GM12891 (cell line): Measurements from ENCODE around the gene EDEM1.

ENCODE experiments used
- DNase-seq: peaks from one replicate; pipeline ENCODE4 v3.0.0; 2011; ENCODE audit warnings: low spot score; ENCODE audit not compliant: insufficient read length
- FAIRE-seq: peaks from 2 replicates; lab custom pipeline; 2011; peaks lifted over from hg19 to GRCh38; lab: Jason Lieb, UNC
- PAX5 ChIP-seq: IDR thresholded peaks from 2 replicates; pipeline ENCODE4 v1.6.1; 2011; ENCODE audit warnings: low read length, moderate library complexity, mild to moderate bottlenecking; ENCODE audit not compliant: insufficient read depth, severe bottlenecking
- POLR2A ChIP-seq: IDR thresholded peaks from 2 replicates; pipeline ENCODE4 v1.6.1; 2011; ENCODE audit warnings: low read depth, low read length, control low read depth
- POLR2AphosphoS5 ChIP-seq: IDR thresholded peaks from 2 replicates; pipeline ENCODE4 v1.6.1; 2011; ENCODE audit warnings: low read depth, low read length, control low read depth
- POU2F2 ChIP-seq: IDR thresholded peaks from 2 replicates; pipeline ENCODE4 v1.6.1; 2011; ENCODE audit warnings: low read depth, mild to moderate bottlenecking, control low read depth, low read length, moderate library complexity
- SPI1 ChIP-seq: IDR thresholded peaks from 2 replicates; pipeline ENCODE4 v1.6.1; 2011; ENCODE audit warnings: low read depth, low read length, control low read depth
- TAF1 ChIP-seq: IDR thresholded peaks from 2 replicates; pipeline ENCODE4 v1.6.1; 2011; ENCODE audit warnings: low read depth, low read length, control low read depth

Gene EDEM1

GRCh38 chr3:5222283-5223005 is 34.9 kb downstream of the EDEM1 start:
- DNase-seq, result no peak
- TF ChIP-seq POLR2A (no peak), PAX5 (no peak), TAF1 (no peak), POU2F2 (no peak), POLR2AphosphoS5 (no peak), SPI1 (no peak)
- FAIRE-seq, result no peak

GRCh38 chr3:5226783-5227182 is 39.3 kb downstream of the EDEM1 start:
- TF ChIP-seq POU2F2 (no peak), PAX5 (no peak), POLR2A (no peak), SPI1 (no peak), POLR2AphosphoS5 (no peak), TAF1 (no peak)
- FAIRE-seq (no peak), DNase-seq (no peak)

- FAIRE-seq, result no peak
- TF ChIP-seq TAF1, result no peak
- TF ChIP-seq POLR2AphosphoS5, result no peak
- TF ChIP-seq PAX5, result no peak
- TF ChIP-seq POU2F2, result no peak
- no peak for TF ChIP-seq POLR2A
- TF ChIP-seq SPI1, result no peak
- DNase-seq, result no peak
Measured at GRCh38 chr3:5227812-5228211, 40.3 kb downstream of the EDEM1 start.

GRCh38 chr3:5229414-5229813 is 41.9 kb downstream of the EDEM1 start:
- TF ChIP-seq POLR2A (no peak), POU2F2 (no peak), POLR2AphosphoS5 (no peak), PAX5 (no peak)
- no peak for DNase-seq
- no peak for FAIRE-seq

- no peak for FAIRE-seq
- no peak for DNase-seq
- TF ChIP-seq POU2F2 (no peak), POLR2AphosphoS5 (no peak), SPI1 (no peak)
Measured at GRCh38 chr3:5231074-5231473, 43.6 kb downstream of the EDEM1 start.

- no peak for FAIRE-seq
- TF ChIP-seq TAF1 (no peak), POLR2AphosphoS5 (no peak), POU2F2 (peak; percentile 36; the same call in 1 of the 2 replicates), POLR2A (no peak)
- DNase-seq, result no peak
Measured at GRCh38 chr3:5231487-5231886, 44.0 kb downstream of the EDEM1 start.

- no peak for DNase-seq
- no peak for FAIRE-seq
Measured at GRCh38 chr3:5232570-5232969, 45.1 kb downstream of the EDEM1 start.

GRCh38 chr3:5233026-5233425 is 45.5 kb downstream of the EDEM1 start:
- DNase-seq, result no peak
- no peak for FAIRE-seq
- no peak for TF ChIP-seq PAX5

More at GRCh38 chr3:5232570-5232969, 45.1 kb downstream of the EDEM1 start:
- TF ChIP-seq POLR2A (no peak), TAF1 (no peak), PAX5 (no peak), POU2F2 (no peak), POLR2AphosphoS5 (no peak), SPI1 (no peak)

- no peak for TF ChIP-seq PAX5
- no peak for TF ChIP-seq POLR2A
- TF ChIP-seq POU2F2, result no peak
- no peak for TF ChIP-seq TAF1
- TF ChIP-seq SPI1, result no peak
- TF ChIP-seq POLR2AphosphoS5, result no peak
- DNase-seq (no peak), FAIRE-seq (no peak)
Measured at GRCh38 chr3:5235655-5236054, 48.1 kb downstream of the EDEM1 start.

GRCh38 chr3:5238545-5238944 is 51.0 kb downstream of the EDEM1 start:
- TF ChIP-seq TAF1, result no peak
- TF ChIP-seq POU2F2, result no peak
- no peak for TF ChIP-seq PAX5
- no peak for TF ChIP-seq SPI1
- no peak for TF ChIP-seq POLR2A
- no peak for TF ChIP-seq POLR2AphosphoS5
- no peak for FAIRE-seq
- DNase-seq, result no peak
